ENCODE results near the gene HUS1.
A peak's percentile ranks its signal among the peaks of the same experiment; 100 is the strongest.
"Not testable (repeated sequence)": the region's sequence is repeated elsewhere in the genome, so short reads cannot be mapped to it uniquely, and the experiment has no call there.

Gene HUS1

DNA sequence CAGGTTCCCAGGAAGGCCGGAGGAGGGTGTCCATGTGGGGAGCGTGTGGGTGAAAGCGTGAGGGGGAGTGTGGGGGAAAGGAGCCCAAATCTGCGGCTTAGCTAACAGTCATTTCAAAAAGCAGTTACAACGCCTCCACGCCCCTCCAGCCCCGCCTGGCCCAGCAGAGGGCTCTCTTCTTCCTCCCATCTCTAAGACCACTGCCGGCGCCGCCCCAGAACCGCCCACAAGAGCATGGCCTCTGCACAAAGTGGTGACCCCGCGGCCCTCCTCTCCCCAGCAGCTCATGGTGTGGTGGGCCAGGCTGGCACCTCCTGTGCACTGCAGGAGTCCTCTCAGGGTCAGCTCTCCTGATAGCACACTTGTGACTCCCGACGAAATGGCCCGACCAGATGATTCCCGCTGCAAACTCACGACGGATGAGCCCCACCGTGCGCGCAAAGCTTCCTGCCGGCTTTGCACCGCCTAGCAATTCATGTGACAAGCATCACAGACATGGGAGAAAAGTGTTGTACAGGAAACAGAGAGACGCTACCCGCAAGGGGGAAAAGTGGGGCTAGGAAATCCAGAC lies 12.4 kb upstream of the HUS1 start:
- TF ChIP-seq, protein P1, sequence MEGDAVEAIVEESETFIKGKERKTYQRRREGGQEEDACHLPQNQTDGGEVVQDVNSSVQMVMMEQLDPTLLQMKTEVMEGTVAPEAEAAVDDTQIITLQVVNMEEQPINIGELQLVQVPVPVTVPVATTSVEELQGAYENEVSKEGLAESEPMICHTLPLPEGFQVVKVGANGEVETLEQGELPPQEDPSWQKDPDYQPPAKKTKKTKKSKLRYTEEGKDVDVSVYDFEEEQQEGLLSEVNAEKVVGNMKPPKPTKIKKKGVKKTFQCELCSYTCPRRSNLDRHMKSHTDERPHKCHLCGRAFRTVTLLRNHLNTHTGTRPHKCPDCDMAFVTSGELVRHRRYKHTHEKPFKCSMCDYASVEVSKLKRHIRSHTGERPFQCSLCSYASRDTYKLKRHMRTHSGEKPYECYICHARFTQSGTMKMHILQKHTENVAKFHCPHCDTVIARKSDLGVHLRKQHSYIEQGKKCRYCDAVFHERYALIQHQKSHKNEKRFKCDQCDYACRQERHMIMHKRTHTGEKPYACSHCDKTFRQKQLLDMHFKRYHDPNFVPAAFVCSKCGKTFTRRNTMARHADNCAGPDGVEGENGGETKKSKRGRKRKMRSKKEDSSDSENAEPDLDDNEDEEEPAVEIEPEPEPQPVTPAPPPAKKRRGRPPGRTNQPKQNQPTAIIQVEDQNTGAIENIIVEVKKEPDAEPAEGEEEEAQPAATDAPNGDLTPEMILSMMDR (conservative IDR thresholded peaks at IDR 0.05): peak; percentile 27; the same call in 1 of the 2 replicates
- TF ChIP-seq ZFX (IDR thresholded peaks at IDR 0.05): no peak
- H3K27ac ChIP-seq: no peak overlapping the region

DNA sequence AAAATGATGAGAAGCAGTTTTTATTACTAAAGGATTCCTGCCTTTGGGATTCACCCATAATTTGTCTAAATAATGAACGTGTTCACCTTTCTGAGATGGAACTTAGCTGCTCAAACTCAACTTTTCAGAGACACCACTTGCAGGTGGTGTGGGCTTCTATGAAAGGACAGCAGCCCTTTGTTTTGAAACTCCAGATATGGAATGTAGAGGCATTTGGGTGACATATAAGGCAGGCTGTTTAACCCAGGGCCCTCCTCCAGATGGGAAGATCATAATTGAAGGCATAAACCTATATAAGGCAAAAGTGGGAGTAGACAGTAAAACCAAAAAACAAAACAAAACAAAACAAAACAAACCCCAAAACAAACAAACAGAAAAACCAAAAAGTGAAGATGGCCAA lies 11.9 kb upstream of the HUS1 start:
- TF ChIP-seq, protein P1 (conservative IDR thresholded peaks at IDR 0.05): no peak
- no peak for TF ChIP-seq ZFX (IDR thresholded peaks at IDR 0.05)
- H3K27ac ChIP-seq: no peak overlapping the region

DNA sequence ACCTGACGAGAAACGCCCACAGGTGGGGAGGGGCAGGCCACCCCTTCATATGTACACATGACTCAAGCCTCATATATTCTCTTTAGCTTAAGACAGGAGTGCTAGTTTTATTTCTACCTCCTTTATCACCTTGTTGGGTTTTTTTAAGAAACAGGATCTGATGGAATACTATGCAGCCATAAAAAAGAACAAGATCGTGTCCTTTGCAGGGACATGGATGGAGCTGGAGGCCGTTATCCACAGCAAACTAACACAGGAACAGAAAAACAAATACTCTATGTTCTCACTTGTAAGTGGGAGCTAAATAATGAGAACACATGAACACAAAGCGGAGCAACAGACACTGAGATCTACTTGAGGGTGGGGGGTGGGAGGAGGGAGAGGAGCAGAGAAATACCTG lies 11.2 kb upstream of the HUS1 start:
- no peak overlapping the region for H3K27ac ChIP-seq

DNA sequence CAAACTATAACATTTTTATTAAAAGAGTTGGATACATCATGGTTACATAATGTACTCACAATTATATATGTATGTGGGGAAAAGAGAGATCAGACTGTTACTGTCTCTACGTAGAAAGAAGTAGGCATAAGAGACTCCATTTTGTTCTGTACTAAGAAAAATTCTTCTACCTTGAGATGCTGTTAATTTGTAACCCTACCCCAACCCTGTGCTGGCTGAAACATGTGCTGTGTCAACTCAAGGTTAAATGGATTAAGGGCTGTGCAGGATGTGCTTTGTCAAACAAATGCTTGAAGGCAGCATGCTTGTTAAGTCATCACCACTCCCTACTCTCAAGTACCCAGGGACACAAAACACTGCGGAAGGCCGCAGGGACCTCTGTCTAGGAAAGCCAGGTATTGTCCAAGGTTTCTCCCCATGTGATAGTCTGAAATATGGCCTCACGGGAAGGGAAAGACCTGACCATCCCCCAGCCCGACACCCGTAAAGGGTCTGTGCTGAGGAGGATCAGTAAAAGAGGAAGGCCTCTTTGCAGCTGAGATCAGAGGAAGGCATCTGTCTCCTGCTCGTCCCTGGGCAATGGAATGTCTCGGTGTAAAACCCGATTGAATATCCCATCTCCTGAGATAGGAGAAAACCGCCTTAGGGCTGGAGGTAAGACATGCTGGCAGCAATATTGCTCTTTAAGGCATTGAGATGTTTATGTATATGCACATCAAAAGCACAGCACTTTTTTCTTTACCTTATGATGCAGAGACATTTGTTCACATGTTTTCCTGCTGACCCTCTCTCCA lies 10.4 kb upstream of the HUS1 start:
- H3K27ac ChIP-seq: not testable (repeated sequence)

More for the DNA sequence above, 11.2 kb upstream of the HUS1 start:
- TF ChIP-seq, protein P1 (conservative IDR thresholded peaks at IDR 0.05): no peak
- no peak for TF ChIP-seq ZFX (IDR thresholded peaks at IDR 0.05)

DNA sequence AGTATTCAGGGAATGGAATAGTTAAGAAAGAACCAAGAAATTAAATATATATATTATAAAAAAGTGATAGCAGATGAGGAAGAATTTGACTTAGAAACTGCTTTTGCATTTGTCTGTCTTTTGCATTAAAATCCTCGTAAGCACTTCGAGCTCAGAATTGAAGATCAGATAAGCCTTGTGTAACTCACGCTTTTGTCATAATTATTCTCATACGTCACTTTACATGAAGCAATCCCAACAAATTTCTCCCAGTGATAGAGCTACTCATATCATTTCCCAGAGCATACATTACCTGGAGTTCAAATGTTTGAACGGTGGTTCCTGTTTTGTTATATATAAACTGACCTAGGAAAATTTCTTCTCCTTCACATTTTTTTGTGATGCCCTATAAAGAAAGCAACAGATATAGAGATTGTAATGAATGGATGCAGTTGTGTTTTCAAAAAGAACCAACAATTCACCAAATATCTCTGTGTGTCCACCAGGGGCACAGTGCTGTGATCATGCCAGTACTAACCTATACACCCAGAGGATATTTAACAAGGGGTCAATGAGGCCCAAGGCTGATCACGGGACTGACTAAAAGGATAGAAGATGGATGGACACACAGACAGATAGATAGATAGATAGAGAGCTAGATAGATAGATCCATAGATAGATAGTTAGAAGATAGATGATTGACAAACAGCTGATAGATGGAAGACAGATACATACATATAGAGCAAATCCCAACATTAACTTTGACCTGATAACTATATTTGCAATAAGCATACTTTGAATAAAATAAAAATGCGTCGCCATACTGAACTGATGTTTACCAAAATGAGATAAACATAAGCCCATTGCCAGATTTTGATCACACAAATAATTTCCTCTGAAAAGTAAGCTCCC lies 9.3 kb upstream of the HUS1 start:
- no peak overlapping the region for H3K27ac ChIP-seq

DNA sequence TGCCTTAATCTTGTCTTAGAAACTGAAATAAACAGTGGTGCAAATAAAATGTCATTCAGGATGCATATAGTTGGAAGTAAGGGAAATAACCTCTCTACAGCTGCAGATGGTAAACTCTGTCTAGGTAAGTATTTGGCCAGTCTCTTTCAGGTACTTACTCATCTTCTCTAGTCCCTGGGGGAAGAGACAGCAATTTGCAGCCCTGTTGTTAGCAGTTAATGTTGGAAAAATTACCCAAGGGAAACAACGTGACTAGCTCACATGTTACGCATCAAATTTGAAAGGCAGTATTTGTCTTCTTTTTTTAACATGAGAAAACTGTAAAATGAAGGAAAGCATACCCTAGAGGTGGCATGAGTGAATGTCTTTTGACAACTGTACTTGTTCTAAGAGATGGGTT lies 3.2 kb upstream of the HUS1 start:
- no peak overlapping the region for H3K27ac ChIP-seq
- no peak for TF ChIP-seq ZFX (IDR thresholded peaks at IDR 0.05)
- TF ChIP-seq, protein P1 (conservative IDR thresholded peaks at IDR 0.05): no peak

More for the DNA sequence above, 9.3 kb upstream of the HUS1 start:
- no peak for TF ChIP-seq ZFX (IDR thresholded peaks at IDR 0.05)
- TF ChIP-seq, protein P1 (conservative IDR thresholded peaks at IDR 0.05): peak; percentile 53

DNA sequence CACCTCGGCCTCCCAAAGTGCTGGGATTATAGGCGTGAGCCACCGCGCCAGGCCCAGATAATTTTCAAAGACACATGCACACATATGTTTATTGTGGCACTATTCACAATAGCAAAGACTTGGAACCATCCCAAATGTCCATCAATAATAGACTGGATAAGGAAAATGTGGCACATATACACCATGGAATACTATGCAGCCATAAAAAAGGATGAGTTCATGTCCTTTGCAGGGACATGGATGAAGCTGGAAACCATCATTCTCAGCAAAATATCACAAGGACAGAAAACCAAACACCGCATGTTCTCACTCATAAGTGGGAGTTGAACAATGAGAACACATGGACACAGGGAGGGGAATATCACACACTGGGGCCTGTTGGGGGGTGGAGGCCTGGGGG lies 1.2 kb upstream of the HUS1 start:
- not testable (repeated sequence) for H3K27ac ChIP-seq

DNA sequence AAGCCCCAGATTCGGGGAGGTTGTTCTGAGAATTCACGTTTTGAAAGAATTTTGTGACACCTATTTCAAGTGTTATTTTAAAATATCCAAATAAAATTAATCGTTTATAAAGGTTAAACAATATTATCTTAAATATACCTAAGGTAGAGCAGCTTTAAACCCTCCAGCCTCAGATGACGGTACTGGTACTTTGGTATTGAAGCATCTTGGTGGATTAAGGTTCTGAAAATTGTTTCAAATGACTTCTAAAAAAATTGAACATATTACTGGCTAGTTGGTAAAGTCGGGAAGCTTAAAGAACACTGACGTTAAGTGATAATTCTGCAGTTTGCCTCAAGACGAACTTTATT lies 392 bp upstream of the HUS1 start:
- TF ChIP-seq, protein P1 (conservative IDR thresholded peaks at IDR 0.05): no peak
- TF ChIP-seq ZFX (IDR thresholded peaks at IDR 0.05): no peak
- no peak overlapping the region; the same call in 1 of the 2 replicates for H3K27ac ChIP-seq
